Effector memory CD4-positive, alpha-beta T cell (primary cell): ENCODE results near the gene VWC2.

Experiments used
- DNase-seq, 3 donors: peaks; one replicate each; pipeline ENCODE4 v3.0.0-alpha.2; 2020
- H3K27ac ChIP-seq: 2 replicates; pipeline ENCODE4 v1.7.0; 2013; ENCODE audit warnings: mild to moderate bottlenecking, low read length, moderate library complexity; ENCODE audit not compliant: insufficient read depth, poor library complexity, severe bottlenecking
- H3K27me3 ChIP-seq: replicated peaks from 2 replicates; pipeline ENCODE4 v1.7.0; 2013; ENCODE audit warnings: mild to moderate bottlenecking, low read length; ENCODE audit not compliant: insufficient read depth, control insufficient read depth, poor library complexity, severe bottlenecking
- H3K36me3 ChIP-seq: 2 replicates; pipeline ENCODE4 v1.7.0; 2013; ENCODE audit warnings: mild to moderate bottlenecking, low read length, moderate library complexity; ENCODE audit not compliant: control insufficient read depth, insufficient read depth
- H3K4me1 ChIP-seq: 2 replicates; pipeline ENCODE4 v1.7.0; 2013; ENCODE audit warnings: low read length, mild to moderate bottlenecking; ENCODE audit not compliant: control insufficient read depth, insufficient read depth, poor library complexity, severe bottlenecking
- H3K4me3 ChIP-seq: 2 replicates; pipeline ENCODE4 v1.7.0; 2013; ENCODE audit warnings: low read length, low read depth, mild to moderate bottlenecking; ENCODE audit not compliant: insufficient read depth, poor library complexity, severe bottlenecking
- H3K9me3 ChIP-seq: 2 replicates; pipeline ENCODE4 v1.7.0; 2013; ENCODE audit warnings: mild to moderate bottlenecking, low read length, moderate library complexity; ENCODE audit not compliant: control insufficient read depth

Gene VWC2

DNA sequence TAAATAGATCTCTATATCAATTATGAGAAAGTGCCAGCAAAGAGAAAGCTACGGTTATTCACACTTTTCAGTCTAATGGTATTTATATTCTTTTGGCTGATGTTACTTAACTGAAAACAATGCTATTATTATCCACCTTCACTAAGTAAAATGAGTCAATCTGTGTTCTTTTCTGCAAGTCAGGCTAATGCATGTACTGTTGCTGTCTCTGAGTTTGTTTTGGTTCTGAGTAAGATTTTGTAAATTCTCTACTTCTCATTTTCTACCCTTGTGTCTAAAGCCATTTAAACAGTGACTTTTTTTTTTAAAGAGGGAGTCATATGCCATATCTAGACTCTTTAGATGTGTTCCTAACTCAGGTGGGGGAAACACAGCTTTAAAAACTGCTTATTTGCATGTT is 7.5 kb downstream of the VWC2 start:
- DNase-seq, result no peak
- Histone ChIP-seq H3K9me3 (no peaks in the 10 kb centered on the region), H3K36me3 (no peaks in the 10 kb centered on the region), H3K27me3 (no peaks in the 10 kb centered on the region), H3K4me3 (no peak overlapping the region), H3K27ac (no peak overlapping the region), H3K4me1 (no peaks in the 10 kb centered on the region)

DNA sequence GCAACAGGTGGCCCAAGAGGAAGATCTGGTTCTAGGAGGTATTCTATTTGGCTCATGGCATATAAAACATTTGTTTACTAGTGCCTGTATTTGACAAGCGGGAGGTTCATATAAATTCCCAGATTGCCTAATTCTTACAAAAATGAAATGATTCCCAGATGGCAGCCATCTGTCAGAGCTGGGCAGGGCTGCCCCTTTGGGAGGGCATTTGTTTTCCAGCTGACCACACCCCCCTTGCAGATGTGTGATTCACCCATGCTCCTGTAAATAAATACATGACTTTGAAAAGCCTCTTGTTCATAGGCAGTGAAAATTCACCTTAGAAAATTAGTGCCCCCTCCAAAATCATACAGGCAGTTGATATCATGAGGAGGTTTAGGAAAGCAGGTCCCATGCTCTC is 8.6 kb downstream of the VWC2 start:
- Histone ChIP-seq H3K27ac (no peak overlapping the region), H3K4me3 (no peak overlapping the region), H3K4me1 (no peaks in the 10 kb centered on the region), H3K9me3 (no peaks in the 10 kb centered on the region), H3K36me3 (no peaks in the 10 kb centered on the region), H3K27me3 (no peaks in the 10 kb centered on the region)
- no peak for DNase-seq

DNA sequence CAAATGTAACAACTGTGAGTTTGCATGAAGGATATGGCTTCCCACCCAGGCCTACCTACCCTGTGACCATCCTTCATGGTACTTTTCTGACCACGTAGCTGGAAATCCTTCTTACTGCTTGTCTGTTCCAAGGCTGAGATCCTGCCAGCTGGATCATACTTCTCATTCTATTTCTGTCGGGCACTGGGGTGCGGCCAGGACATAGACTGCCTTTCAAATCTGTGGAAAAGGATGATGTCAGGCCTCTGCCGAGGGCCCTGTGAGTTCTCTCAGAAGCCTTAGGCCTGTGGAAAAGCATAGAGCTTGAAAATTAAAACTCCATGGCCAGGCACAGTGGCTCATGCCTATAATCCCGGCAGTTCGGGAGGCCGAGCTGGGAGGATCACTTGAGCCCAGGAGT is 10.0 kb downstream of the VWC2 start:
- DNase-seq, result no peak
- H3K9me3 ChIP-seq, result no peaks in the 10 kb centered on the region

DNA sequence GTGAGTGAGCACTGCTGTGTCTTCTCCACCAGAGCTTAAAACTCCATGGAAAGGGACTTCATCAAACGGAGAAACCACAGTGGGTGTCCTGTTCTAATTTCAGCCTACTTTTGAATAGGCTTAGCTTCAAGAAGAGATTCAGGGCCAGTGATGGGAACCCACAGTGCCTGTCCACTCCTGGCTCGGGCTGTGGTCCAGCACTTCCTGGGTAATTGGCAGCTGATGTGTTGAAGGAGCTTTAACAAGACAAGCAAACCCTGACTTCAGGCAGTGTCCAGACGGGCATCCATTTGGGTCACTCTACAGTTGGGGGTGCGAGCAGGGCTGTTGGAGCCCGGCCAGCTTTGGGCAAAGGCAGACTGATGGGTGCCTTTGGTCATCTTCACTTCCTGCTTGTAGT is 14.5 kb downstream of the VWC2 start:
- H3K4me1 ChIP-seq, result no peaks in the 10 kb centered on the region
- H3K27me3 ChIP-seq, result no peaks in the 10 kb centered on the region
- H3K27ac ChIP-seq, result no peak overlapping the region
- H3K36me3 ChIP-seq, result no peaks in the 10 kb centered on the region
- no peak overlapping the region for H3K4me3 ChIP-seq
- no peaks in the 10 kb centered on the region for H3K9me3 ChIP-seq
- DNase-seq, result no peak

More for the DNA sequence above, 10.0 kb downstream of the VWC2 start:
- no peak overlapping the region for H3K4me3 ChIP-seq
- H3K27ac ChIP-seq, result no peak overlapping the region
- no peaks in the 10 kb centered on the region for H3K4me1 ChIP-seq
- H3K27me3 ChIP-seq, result no peaks in the 10 kb centered on the region
- no peaks in the 10 kb centered on the region for H3K36me3 ChIP-seq

DNA sequence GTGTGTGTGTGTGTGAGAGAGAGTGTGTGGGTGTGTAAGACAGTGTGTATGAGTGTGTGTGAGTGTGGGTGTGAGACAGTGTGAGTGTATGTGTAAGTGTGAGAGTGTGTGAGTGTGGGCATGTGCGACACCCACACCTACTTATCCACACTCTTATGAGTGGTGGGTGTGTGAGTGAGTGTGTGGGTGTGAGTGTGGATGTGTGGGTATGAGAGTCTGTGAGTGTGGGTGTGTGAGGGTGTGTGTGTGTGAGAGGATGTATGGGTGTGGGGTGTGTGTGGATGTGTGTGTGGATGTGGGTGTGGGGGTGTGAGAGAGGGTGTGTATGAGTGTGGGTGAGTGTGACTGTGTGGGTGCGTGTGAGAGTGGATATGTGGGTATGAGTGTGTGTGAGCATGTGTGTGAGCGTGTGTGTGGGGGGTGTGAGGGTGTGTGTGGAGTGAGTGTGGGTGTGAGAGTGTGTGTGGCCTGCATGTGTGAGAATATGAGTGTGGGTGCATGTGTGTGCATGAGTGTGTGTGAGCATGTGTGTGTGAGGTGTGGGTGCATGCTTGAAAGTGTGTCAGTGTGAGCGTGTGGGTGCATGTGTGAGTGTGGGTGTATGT is 15.1 kb downstream of the VWC2 start:
- Histone ChIP-seq H3K27ac (no peak overlapping the region), H3K27me3 (no peaks in the 10 kb centered on the region), H3K4me1 (no peaks in the 10 kb centered on the region), H3K36me3 (no peaks in the 10 kb centered on the region), H3K4me3 (no peak overlapping the region), H3K9me3 (no peaks in the 10 kb centered on the region)
- DNase-seq, result no peak

DNA sequence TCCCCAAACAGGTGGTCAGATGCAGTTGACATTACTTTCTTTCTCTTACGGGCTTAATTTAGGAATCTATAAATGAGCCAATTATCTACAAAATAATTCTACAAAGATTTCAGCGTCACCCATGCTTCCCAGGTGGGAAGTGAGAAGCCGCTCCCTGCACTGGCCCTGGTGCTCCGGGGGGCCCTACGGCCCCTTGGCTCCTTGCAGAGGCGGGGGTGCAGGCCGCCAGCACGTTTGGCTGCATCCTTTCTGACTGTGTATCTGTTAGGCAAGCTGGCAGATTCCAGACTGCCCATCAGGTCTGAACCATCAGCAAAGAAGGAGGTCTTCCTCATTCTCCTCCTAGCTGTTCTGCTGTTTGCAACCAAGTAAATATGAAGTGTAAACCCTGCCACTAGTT is 16.3 kb downstream of the VWC2 start:
- DNase-seq, result no peak
- H3K27ac ChIP-seq, result no peak overlapping the region

DNA sequence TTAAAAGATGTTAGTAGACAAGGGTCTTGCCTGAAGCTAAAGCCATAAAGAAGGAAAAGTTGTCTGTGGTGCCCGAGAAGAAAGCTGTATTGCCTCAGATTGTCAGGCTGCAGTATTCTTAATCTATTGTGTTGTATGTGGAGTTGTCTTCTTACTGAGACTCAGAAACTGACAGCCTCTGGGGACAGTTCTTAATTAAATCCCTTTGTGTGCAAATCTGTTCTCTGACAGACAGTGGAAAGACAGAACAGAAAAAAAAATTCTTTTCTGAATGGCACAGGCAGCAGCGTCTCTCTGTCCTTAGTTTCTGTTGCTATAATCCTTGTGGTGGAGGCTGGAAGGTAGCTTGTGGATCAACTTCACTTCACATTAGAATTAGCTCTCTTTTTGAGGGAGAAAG is 16.8 kb downstream of the VWC2 start:
- Histone ChIP-seq H3K4me3 (no peak overlapping the region), H3K4me1 (no peaks in the 10 kb centered on the region), H3K9me3 (no peaks in the 10 kb centered on the region), H3K36me3 (no peaks in the 10 kb centered on the region), H3K27me3 (no peaks in the 10 kb centered on the region), H3K27ac (no peak overlapping the region)
- no peak for DNase-seq

More for the DNA sequence above, 16.3 kb downstream of the VWC2 start:
- H3K27me3 ChIP-seq, result no peaks in the 10 kb centered on the region
- no peaks in the 10 kb centered on the region for H3K36me3 ChIP-seq
- no peaks in the 10 kb centered on the region for H3K9me3 ChIP-seq
- H3K4me3 ChIP-seq, result no peak overlapping the region
- H3K4me1 ChIP-seq, result no peaks in the 10 kb centered on the region

DNA sequence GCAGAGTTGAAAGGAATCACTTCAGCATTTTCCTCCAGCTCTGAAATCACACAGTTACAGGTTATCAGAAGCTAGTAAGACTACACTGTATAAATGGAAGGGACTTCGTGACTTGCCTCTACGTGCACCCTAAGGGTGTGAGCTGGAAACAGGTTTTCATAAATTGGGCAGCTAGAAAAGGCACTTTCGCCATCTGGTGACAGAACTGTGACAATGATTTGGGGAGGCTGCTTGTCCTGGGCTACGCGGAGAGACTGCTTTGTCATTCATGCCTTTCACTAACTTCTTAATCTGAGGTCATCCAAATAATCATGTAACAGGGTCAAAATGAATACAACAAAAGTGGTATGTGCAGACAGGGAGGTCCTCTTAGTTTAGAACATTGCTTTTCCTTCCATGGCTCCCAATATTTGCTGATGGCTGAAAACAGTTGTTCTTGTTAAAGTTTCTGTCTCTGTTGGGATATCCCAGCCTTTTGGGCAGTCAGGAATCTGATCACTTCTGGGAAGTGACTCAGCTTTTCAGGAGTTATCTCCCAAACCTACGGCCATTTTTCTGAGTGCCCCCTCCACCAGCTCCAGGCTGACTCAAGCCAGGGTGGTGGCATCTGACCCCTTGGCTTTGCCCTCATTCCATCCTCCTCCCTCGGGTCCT is 17.8 kb downstream of the VWC2 start:
- DNase-seq, result no peak
- H3K27ac ChIP-seq, result no peak overlapping the region

DNA sequence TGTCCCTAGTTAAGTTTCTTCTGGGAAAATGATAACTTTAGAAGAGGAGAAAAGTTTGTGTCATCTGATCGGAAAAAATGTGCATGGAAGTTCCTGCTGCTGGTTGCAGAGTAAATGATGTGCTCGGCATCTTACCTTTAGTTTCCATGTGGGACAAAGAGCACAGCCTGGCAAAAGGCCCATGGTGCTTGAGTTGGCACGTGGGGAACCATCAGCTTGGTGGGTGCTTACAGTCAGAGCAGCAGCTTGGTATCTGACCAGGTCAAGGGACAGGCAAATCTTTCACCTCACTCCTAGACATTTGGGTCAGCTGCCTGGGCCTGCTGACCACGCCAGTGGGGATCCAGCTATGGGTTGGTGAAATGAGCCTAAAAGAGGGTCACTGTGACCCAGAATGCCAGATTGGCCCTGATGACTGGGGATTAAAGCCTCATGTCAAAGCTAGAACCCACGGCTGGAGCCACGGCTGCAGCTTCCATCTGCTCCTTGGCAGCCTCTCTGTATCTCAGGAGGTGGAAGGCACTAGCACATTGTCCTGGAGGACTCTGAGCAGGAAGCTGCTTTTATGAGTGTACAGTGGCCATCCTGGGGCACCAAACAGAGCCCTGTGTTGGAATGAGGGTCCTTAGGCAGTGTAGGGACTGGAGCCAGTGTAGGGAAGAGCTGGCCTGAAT is 24.7 kb downstream of the VWC2 start:
- H3K4me1 ChIP-seq, result no peaks in the 10 kb centered on the region
- no peaks in the 10 kb centered on the region for H3K27me3 ChIP-seq
- H3K36me3 ChIP-seq, result no peaks in the 10 kb centered on the region
- H3K4me3 ChIP-seq, result no peak overlapping the region
- no peaks in the 10 kb centered on the region for H3K9me3 ChIP-seq
- no peak for DNase-seq
- H3K27ac ChIP-seq, result no peak overlapping the region

More for the DNA sequence above, 17.8 kb downstream of the VWC2 start:
- Histone ChIP-seq H3K36me3 (no peaks in the 10 kb centered on the region), H3K4me3 (no peak overlapping the region), H3K27me3 (no peaks in the 10 kb centered on the region), H3K4me1 (no peaks in the 10 kb centered on the region), H3K9me3 (no peaks in the 10 kb centered on the region)

DNA sequence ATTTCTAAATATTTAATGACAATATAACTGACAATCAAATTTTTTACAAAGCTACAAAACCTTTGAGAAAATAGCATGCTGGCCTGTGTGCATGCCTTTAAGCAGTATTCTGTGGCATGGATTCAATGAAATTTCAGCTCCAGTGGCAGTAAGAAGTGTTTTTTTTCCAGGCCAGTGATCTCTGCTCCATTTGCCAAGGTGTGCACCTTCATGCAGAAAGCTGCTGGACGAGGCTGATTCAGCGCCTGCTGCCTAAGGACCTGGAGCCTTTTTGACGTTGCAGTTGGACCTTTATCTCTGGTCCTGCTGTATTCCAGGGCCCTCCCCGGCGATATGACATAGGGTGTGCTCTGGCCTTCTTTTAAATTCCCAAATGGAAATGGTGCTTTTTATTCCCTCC is 26.6 kb downstream of the VWC2 start:
- no peak overlapping the region for H3K27ac ChIP-seq
- no peaks in the 10 kb centered on the region for H3K4me1 ChIP-seq
- no peak for DNase-seq
- H3K36me3 ChIP-seq, result no peaks in the 10 kb centered on the region
- H3K9me3 ChIP-seq, result no peaks in the 10 kb centered on the region
- H3K4me3 ChIP-seq, result no peak overlapping the region
- no peaks in the 10 kb centered on the region for H3K27me3 ChIP-seq
